IMR-90 (cell line): ENCODE results near the gene CNPY4. TPM values are rescaled to one million over a fixed set of nuclear protein-coding genes. Genes with fewer than 3 reads are reported as not detected.

Source experiments
- ATAC-seq: fragments of 200-7000 bp; cut with Tn5 transposase; 2 replicates; pipeline ENCODE4 v1.9.1; 2020; ENCODE audit warnings: low read depth, mild to moderate bottlenecking, moderate library complexity
- BruUV-seq: library from RNA; stranded (reverse); fragments of 400-500 nt; replicated peaks from 2 replicates; lab custom pipeline; 2021; lab: Mats Ljungman, UMichigan
- CTCF ChIA-PET: fragments of 300-600 bp; formaldehyde crosslinking; extraction: SDS; loops from one replicate; lab custom pipeline; 2021; ENCODE audit warnings: antibody characterized with exemption; lab: Yijun Ruan, JAX
- POLR2A ChIA-PET: fragments of 300-600 bp; sonication (Branson Sonifier 250); formaldehyde crosslinking; loops from one replicate; lab custom pipeline; 2022; ENCODE audit warnings: antibody characterized with exemption; ENCODE audit not compliant: unreplicated experiment; lab: Charles Lee
- DNase-seq: peaks from one replicate; pipeline ENCODE4 v3.0.0; 2013
- H2AFZ ChIP-seq: replicated peaks from 2 replicates; pipeline ENCODE3; 2013; ENCODE audit warnings: low read length, mild to moderate bottlenecking; ENCODE audit not compliant: poor library complexity
- H2AK5ac ChIP-seq: 2 replicates; pipeline ENCODE4 v1.6.1; 2013; ENCODE audit warnings: low read depth, low read length, inconsistent platforms
- H2AK9ac ChIP-seq: replicated peaks from 2 replicates; pipeline ENCODE3; 2013; ENCODE audit warnings: mild to moderate bottlenecking, low read depth, low read length, moderate library complexity; ENCODE audit not compliant: poor library complexity
- H2BK120ac ChIP-seq: 2 replicates; pipeline ENCODE4 v1.6.1; 2013; ENCODE audit warnings: low read depth, low read length, inconsistent platforms
- H2BK15ac ChIP-seq: 3 replicates; pipeline ENCODE4 v1.6.1; 2013; ENCODE audit warnings: low read depth, low read length, inconsistent platforms
- H2BK20ac ChIP-seq: 2 replicates; pipeline ENCODE4 v1.6.1; 2013; ENCODE audit warnings: low read depth, mild to moderate bottlenecking, inconsistent platforms, low read length, moderate library complexity
- H2BK5ac ChIP-seq: 2 replicates; pipeline ENCODE4 v1.6.1; 2013; ENCODE audit warnings: mild to moderate bottlenecking, low read depth, low read length, inconsistent platforms; ENCODE audit not compliant: poor library complexity, severe bottlenecking
- H3K14ac ChIP-seq: replicated peaks from 2 replicates; pipeline ENCODE4 v1.6.1; 2013; ENCODE audit warnings: low read depth, low read length, inconsistent platforms
- H3K18ac ChIP-seq: 2 replicates; pipeline ENCODE4 v1.6.1; 2013; ENCODE audit warnings: low read depth, low read length, control low read depth
- H3K23ac ChIP-seq: 2 replicates; pipeline ENCODE4 v1.6.1; 2013; ENCODE audit warnings: low read depth, low read length, inconsistent platforms
- H3K27ac ChIP-seq: 2 replicates; pipeline ENCODE4 v1.5.1; 2013; ENCODE audit warnings: mild to moderate bottlenecking, control low read depth, low read length; ENCODE audit not compliant: insufficient read depth
- H3K27me3 ChIP-seq: 2 replicates; pipeline ENCODE4 v1.6.1; 2013; ENCODE audit warnings: low read length; ENCODE audit not compliant: control insufficient read depth, insufficient read depth
- H3K36me3 ChIP-seq: 2 replicates; pipeline ENCODE4 v1.6.1; 2013; ENCODE audit warnings: low read length, mixed read lengths; ENCODE audit not compliant: control insufficient read depth, insufficient read depth
- H3K4ac ChIP-seq: 2 replicates; pipeline ENCODE4 v1.6.1; 2013; ENCODE audit warnings: low read depth, low read length, inconsistent platforms
- H3K4me1 ChIP-seq: 2 replicates; pipeline ENCODE4 v1.6.1; 2013; ENCODE audit warnings: low read length, mixed read lengths; ENCODE audit not compliant: control insufficient read depth, insufficient read depth
- H3K4me2 ChIP-seq: 2 replicates; pipeline ENCODE4 v1.6.1; 2013; ENCODE audit warnings: low read depth, mild to moderate bottlenecking, control low read depth, low read length, moderate library complexity
- H3K4me3 ChIP-seq: 2 replicates; pipeline ENCODE4 v1.5.1; 2013; ENCODE audit warnings: low read depth, mild to moderate bottlenecking, control low read depth, low read length, moderate library complexity; ENCODE audit not compliant: insufficient read depth
- H3K56ac ChIP-seq: 2 replicates; pipeline ENCODE4 v1.6.1; 2013; ENCODE audit warnings: low read length, inconsistent platforms; ENCODE audit not compliant: insufficient read depth; ENCODE audit errors: extremely low read depth
- H3K79me1 ChIP-seq, 2 experiments: 2 replicates each; pipeline ENCODE4 v1.6.1; 2013; ENCODE audit warnings: low read length in 2 of 2, inconsistent platforms in 1 of 2, low read depth in 1 of 2
- H3K9ac ChIP-seq: 2 replicates; pipeline ENCODE4 v1.6.1; 2013; ENCODE audit warnings: low read depth, low read length, control low read depth
- H3K9me1 ChIP-seq: 2 replicates; pipeline ENCODE4 v1.6.1; 2013; ENCODE audit warnings: low read length, inconsistent platforms; ENCODE audit not compliant: insufficient read depth
- H3K9me3 ChIP-seq: 2 replicates; pipeline ENCODE4 v1.6.1; 2013; ENCODE audit warnings: low read length; ENCODE audit not compliant: control insufficient read depth, insufficient read depth
- H4K20me1 ChIP-seq: 2 replicates; pipeline ENCODE4 v1.6.1; 2013; ENCODE audit warnings: low read length, inconsistent platforms; ENCODE audit not compliant: insufficient read depth
- H4K5ac ChIP-seq: 2 replicates; pipeline ENCODE4 v1.6.1; 2013; ENCODE audit warnings: mild to moderate bottlenecking, low read depth, low read length, control low read depth
- H4K8ac ChIP-seq, 2 experiments: 2 replicates each; pipeline ENCODE4 v1.6.1; 2013; ENCODE audit warnings: low read depth in 2 of 2, low read length in 2 of 2, control low read depth in 1 of 2, inconsistent platforms in 1 of 2
- H4K91ac ChIP-seq: 2 replicates; pipeline ENCODE4 v1.6.1; 2013; ENCODE audit warnings: low read depth, low read length, inconsistent platforms; ENCODE audit not compliant: insufficient read depth
- BHLHE40 ChIP-seq: fragments of 150-350 bp; IDR thresholded peaks from 2 replicates; pipeline ENCODE4 v1.6.1; 2016; ENCODE audit warnings: mild to moderate bottlenecking, low read depth, low read length
- CEBPB ChIP-seq: IDR thresholded peaks from 2 replicates; pipeline ENCODE4 v1.6.1; 2012; ENCODE audit warnings: low read depth, low read length, improper control_type of control experiment
- CHD1 ChIP-seq: IDR thresholded peaks from 2 replicates; pipeline ENCODE4 v1.6.1; 2012; ENCODE audit warnings: low read depth, low read length, improper control_type of control experiment
- ELK1 ChIP-seq: fragments of 150-350 bp; IDR thresholded peaks from 2 replicates; pipeline ENCODE4 v1.6.1; 2016; ENCODE audit warnings: low read depth, mild to moderate bottlenecking, low read length, moderate library complexity, borderline replicate concordance
- FOS ChIP-seq: fragments of 150-350 bp; IDR thresholded peaks from 2 replicates; pipeline ENCODE4 v1.6.1; 2016; ENCODE audit warnings: low read depth, low read length
- MAFK ChIP-seq: IDR thresholded peaks from 2 replicates; pipeline ENCODE4 v1.6.1; 2012; ENCODE audit warnings: low read depth, low read length, improper control_type of control experiment
- MAZ ChIP-seq: IDR thresholded peaks from 2 replicates; pipeline ENCODE4 v1.6.1; 2012; ENCODE audit warnings: low read depth, mild to moderate bottlenecking, low read length, improper control_type of control experiment, moderate library complexity, borderline replicate concordance
- MXI1 ChIP-seq: IDR thresholded peaks from 2 replicates; pipeline ENCODE4 v1.6.1; 2012; ENCODE audit warnings: low read depth, mild to moderate bottlenecking, low read length, moderate library complexity, borderline replicate concordance
- NFE2L2 ChIP-seq: fragments of 150-350 bp; IDR thresholded peaks from 2 replicates; pipeline ENCODE4 v1.6.1; 2016; ENCODE audit warnings: low read depth, mild to moderate bottlenecking, low read length
- POLR2A ChIP-seq: IDR thresholded peaks from 2 replicates; pipeline ENCODE4 v1.6.1; 2012; ENCODE audit warnings: mild to moderate bottlenecking, low read depth, low read length
- RAD21 ChIP-seq: IDR thresholded peaks from 2 replicates; pipeline ENCODE4 v1.6.1; 2012; ENCODE audit warnings: low read length, improper control_type of control experiment
- RFX5 ChIP-seq: IDR thresholded peaks from 2 replicates; pipeline ENCODE4 v1.8.0; 2012; ENCODE audit warnings: low read depth, mild to moderate bottlenecking, low read length, moderate library complexity
- SMC3 ChIP-seq: fragments of 150-350 bp; IDR thresholded peaks from 2 replicates; pipeline ENCODE4 v1.6.1; 2016; ENCODE audit warnings: low read depth, mild to moderate bottlenecking, antibody characterized with exemption, low read length, moderate library complexity
- WGBS, 2 experiments: methylation state at CpG; one replicate each; pipeline versions ENCODE4 v1.1.5 to v1.1.7; 2013; ENCODE audit warnings: missing lambda C conversion rate in 2 of 2; ENCODE audit not compliant: insufficient read length in 1 of 2; ENCODE audit errors: extremely low coverage in 2 of 2; 5-methylcytosine and 5-hydroxymethylcytosine counted together
- dilution Hi-C: fragments of 300-500 bp; cut with HindIII; formaldehyde crosslinking; loops from one replicate; pipeline ENCODE4 v1.14.3; 2018; ENCODE audit warnings: low sequenced_read_pairs; ENCODE audit not compliant: unreplicated experiment
- in situ Hi-C: fragments of 300-500 bp; cut with MboI; formaldehyde crosslinking; loops from 3 replicates; pipeline ENCODE4 v1.14.3; 2019; ENCODE audit warnings: low sequenced_read_pairs, inconsistent platforms, mixed read lengths
- intact Hi-C: fragments of 100-400 bp; cut with micrococcal nuclease; formaldehyde crosslinking; loops from 2 replicates; pipeline ENCODE4 v1.10.0; 2022
- polyA plus RNA-seq, 3 experiments: library from polyadenylated mRNA; depleted of rRNA; stranded (reverse); fragments of >200 nt; gene quantifications; 2 replicates each; pipeline ENCODE4 v1.2.3, GENCODE V29; 2012; ENCODE audit warnings: low replicate concordance in 1 of 3
- total RNA-seq: library from RNA; depleted of rRNA; stranded (reverse); fragments of >200 nt; gene quantifications from 2 replicates; pipeline ENCODE4 v1.2.3, GENCODE V29; 2012
- TF ChIP-seq, protein P1 (sequence below): fragments of 150-350 bp; IDR thresholded peaks from 2 replicates; pipeline ENCODE4 v1.6.1; 2017; ENCODE audit warnings: mild to moderate bottlenecking, antibody characterized with exemption, low read length, low read depth
- TF ChIP-seq, protein P2 (sequence below): conservative IDR thresholded peaks from 2 replicates; pipeline ENCODE4 v1.5.1; 2012; ENCODE audit warnings: mild to moderate bottlenecking, low read depth, low read length, improper control_type of control experiment

Gene CNPY4
- total and polyA plus RNA-seq, 2 of the 4 experiments (the other 2 are of a cell fraction): 13.3 to 21.9 TPM

- Histone ChIP-seq H2AK9ac (no peak overlapping the region), H4K91ac (no peak overlapping the region), H3K14ac (no peak overlapping the region), H3K18ac (no peak overlapping the region), H2AFZ (no peak overlapping the region), H2AK5ac (no peak overlapping the region), H3K4me3 (no peak overlapping the region), H3K9me1 (peaks cover 8% of the 10 kb centered on the region), H2BK15ac (no peak overlapping the region), H3K4ac (no peak overlapping the region), H3K36me3 (peaks cover 83% of the 10 kb centered on the region), H2BK120ac (no peak overlapping the region), H3K9me3 (no peaks in the 10 kb centered on the region), H4K20me1 (peaks cover 15% of the 10 kb centered on the region), H3K9ac (no peak overlapping the region), H3K27ac (no peak overlapping the region), H3K4me1 (peaks cover 8% of the 10 kb centered on the region), H2BK20ac (no peak overlapping the region), H2BK5ac (no peak overlapping the region), H3K56ac (no peak overlapping the region), H3K79me1 (peaks cover 49 to 85% of the 10 kb centered on the region in 2 experiments), H4K5ac (no peak overlapping the region), H4K8ac (no peak overlapping the region), H3K4me2 (no peak overlapping the region), H3K23ac (no peak overlapping the region), H3K27me3 (no peaks in the 10 kb centered on the region)
- BruUV-seq: no TSS peak
- TF ChIP-seq NFE2L2 (no peak), CEBPB (no peak), MXI1 (no peak), RFX5 (no peak), ELK1 (no peak), MAFK (no peak), CHD1 (no peak), RAD21 (no peak), POLR2A (no peak), BHLHE40 (no peak), SMC3 (no peak), FOS (no peak), MAZ (no peak)
- TF ChIP-seq, protein P1, sequence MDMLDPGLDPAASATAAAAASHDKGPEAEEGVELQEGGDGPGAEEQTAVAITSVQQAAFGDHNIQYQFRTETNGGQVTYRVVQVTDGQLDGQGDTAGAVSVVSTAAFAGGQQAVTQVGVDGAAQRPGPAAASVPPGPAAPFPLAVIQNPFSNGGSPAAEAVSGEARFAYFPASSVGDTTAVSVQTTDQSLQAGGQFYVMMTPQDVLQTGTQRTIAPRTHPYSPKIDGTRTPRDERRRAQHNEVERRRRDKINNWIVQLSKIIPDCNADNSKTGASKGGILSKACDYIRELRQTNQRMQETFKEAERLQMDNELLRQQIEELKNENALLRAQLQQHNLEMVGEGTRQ: no peak
- TF ChIP-seq, protein P2, sequence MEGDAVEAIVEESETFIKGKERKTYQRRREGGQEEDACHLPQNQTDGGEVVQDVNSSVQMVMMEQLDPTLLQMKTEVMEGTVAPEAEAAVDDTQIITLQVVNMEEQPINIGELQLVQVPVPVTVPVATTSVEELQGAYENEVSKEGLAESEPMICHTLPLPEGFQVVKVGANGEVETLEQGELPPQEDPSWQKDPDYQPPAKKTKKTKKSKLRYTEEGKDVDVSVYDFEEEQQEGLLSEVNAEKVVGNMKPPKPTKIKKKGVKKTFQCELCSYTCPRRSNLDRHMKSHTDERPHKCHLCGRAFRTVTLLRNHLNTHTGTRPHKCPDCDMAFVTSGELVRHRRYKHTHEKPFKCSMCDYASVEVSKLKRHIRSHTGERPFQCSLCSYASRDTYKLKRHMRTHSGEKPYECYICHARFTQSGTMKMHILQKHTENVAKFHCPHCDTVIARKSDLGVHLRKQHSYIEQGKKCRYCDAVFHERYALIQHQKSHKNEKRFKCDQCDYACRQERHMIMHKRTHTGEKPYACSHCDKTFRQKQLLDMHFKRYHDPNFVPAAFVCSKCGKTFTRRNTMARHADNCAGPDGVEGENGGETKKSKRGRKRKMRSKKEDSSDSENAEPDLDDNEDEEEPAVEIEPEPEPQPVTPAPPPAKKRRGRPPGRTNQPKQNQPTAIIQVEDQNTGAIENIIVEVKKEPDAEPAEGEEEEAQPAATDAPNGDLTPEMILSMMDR: no peak
- 80% methylated on average over 1 of the region's 9 CpGs; no CpG with 5 or more reads in 1 of the 2 experiments for WGBS, 2 experiments
- intact Hi-C loops: no loop called here
- POLR2A ChIA-PET: no interaction called here
- in situ Hi-C loops: no loop called here
- CTCF ChIA-PET: no interaction called here
- ATAC-seq (no peak), DNase-seq (no peak)
- dilution Hi-C loops: no loop called here
These were observed 24.1 kb upstream of the CNPY4 start for GRCh38 chr7:100095289-100095688.
